Superior temporal gyrus (tissue), 1 donor: Measurements from ENCODE around the gene FMO4.
"Not testable (repeated sequence)": the region's sequence is repeated elsewhere in the genome, so short reads cannot be mapped to it uniquely, and the experiment has no call there.

Experiments used
- DNase-seq: peaks from one replicate; pipeline ENCODE4 v3.0.0-alpha.2; 2016; ENCODE audit errors: extremely low spot score

The FMO4 gene

GRCh38 chr1:171389171-171389570 lies 75.2 kb downstream of the FMO4 start:
- DNase-seq: no peak

DNA sequence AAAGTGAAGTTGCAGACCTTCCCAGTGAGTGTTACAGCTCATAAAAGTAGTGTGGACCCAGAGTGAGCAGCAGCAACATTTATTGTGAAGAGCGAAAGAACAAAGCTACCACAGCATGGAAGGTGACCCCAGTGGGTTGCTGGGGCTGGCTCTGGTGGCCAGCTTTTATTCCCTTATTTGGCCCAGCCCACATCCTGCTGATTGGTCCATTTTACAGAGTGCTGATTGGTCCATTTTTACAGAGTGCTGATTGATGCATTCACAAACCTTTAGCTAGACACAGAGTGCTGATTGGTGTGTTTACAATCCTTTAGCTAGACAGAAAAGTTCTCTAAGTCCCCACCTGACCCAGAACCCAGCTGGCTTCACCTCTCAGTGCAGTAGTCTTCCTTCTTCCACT lies 76.8 kb downstream of the FMO4 start:
- not testable (repeated sequence) for DNase-seq
